ENCODE data around the gene AMPD2. TPM values are rescaled to one million over a fixed set of nuclear protein-coding genes. Genes with fewer than 3 reads are reported as not detected.

AMPD2 gene
- polyA plus RNA-seq, 4 donors, result 25.9 to 50.8 (median 35.2) TPM

- Histone ChIP-seq H3K27ac (ENCODE audit: low read depth in 1 of 3, low read length in 2 of 3) (peak overlapping the region; percentile 76 to 95 (median 79)), H3K36me3 (ENCODE audit: control insufficient read depth in 3 of 3, insufficient read depth in 2 of 3, low read depth in 1 of 3, low read length in 3 of 3) (peaks cover 0 to 36% (median 0%) of the 10 kb centered on the region in 3 donors), H3K4me3 (ENCODE audit: low read depth in 1 of 3, low read length in 3 of 3) (peak overlapping the region; percentile 56 to 90 (median 80)), H3K9me3 (ENCODE audit: control insufficient read depth in 2 of 2, insufficient read depth in 1 of 2, low read depth in 1 of 2, low read length in 1 of 2) (no peaks in the 10 kb centered on the region), H3K4me1 (ENCODE audit: control insufficient read depth in 3 of 3, insufficient read depth in 2 of 3, low read depth in 1 of 3, low read length in 2 of 3) (peaks cover 4 to 36% (median 15%) of the 10 kb centered on the region in 3 donors), H3K27me3 (ENCODE audit: control insufficient read depth in 3 of 3, insufficient read depth in 3 of 3, low read length in 3 of 3) (no peaks in the 10 kb centered on the region)
- 0% methylated on average over 9 of the region's 9 CpGs for WGBS, 3 donors
- FAIRE-seq (no peak), DNase-seq (no peak)
These were observed 759 bp downstream of the AMPD2 start for GRCh38 chr1:109620401-109620791.

DNA sequence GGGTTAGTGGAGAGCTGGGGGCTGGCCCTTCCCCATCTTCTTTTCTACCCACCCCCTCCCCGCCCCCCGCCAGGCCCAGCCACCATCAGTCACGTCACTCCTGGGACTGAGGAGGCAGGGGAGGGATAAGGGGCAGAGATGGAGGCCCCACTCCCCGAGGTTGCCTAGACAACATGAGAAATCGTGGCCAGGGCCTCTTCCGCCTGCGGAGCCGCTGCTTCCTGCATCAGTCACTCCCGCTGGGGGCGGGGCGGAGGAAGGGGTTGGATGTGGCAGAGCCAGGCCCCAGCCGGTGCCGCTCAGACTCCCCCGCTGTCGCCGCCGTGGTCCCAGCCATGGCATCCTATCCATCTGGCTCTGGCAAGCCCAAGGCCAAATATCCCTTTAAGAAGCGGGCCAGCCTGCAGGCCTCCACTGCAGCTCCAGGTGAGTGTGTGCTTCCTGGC lies 1.2 kb downstream of the AMPD2 start:
- H3K36me3 ChIP-seq (ENCODE audit: control insufficient read depth in 3 of 3, insufficient read depth in 2 of 3, low read depth in 1 of 3, low read length in 3 of 3), result peaks cover 0 to 41% (median 0%) of the 10 kb centered on the region in 3 donors
- FAIRE-seq, result no peak
- no peaks in the 10 kb centered on the region for H3K27me3 ChIP-seq (ENCODE audit: control insufficient read depth in 3 of 3, insufficient read depth in 3 of 3, low read length in 3 of 3)
- WGBS, 3 donors, result 0% methylated on average over 14 to 18 of the region's 18 CpGs
- H3K4me1 ChIP-seq (ENCODE audit: control insufficient read depth in 3 of 3, insufficient read depth in 2 of 3, low read depth in 1 of 3, low read length in 2 of 3), result peaks cover 4 to 36% (median 15%) of the 10 kb centered on the region in 3 donors
- H3K4me3 ChIP-seq (ENCODE audit: low read depth in 1 of 3, low read length in 3 of 3), result peak overlapping the region; percentile 56 to 90 (median 80)
- peak; percentile 91 to 95 for DNase-seq
- H3K9me3 ChIP-seq (ENCODE audit: control insufficient read depth in 2 of 2, insufficient read depth in 1 of 2, low read depth in 1 of 2, low read length in 1 of 2), result no peaks in the 10 kb centered on the region
- H3K27ac ChIP-seq (ENCODE audit: low read depth in 1 of 3, low read length in 2 of 3), result peak overlapping the region; percentile 76 to 95 (median 79)

- no peaks in the 10 kb centered on the region for H3K27me3 ChIP-seq (ENCODE audit: control insufficient read depth in 3 of 3, insufficient read depth in 3 of 3, low read length in 3 of 3)
- H3K36me3 ChIP-seq (ENCODE audit: control insufficient read depth in 3 of 3, insufficient read depth in 2 of 3, low read depth in 1 of 3, low read length in 3 of 3), result peaks cover 2 to 48% (median 2%) of the 10 kb centered on the region in 3 donors
- DNase-seq (no peak), FAIRE-seq (no peak)
- peak overlapping the region in 2 of 3 donors; percentile 80 to 90 for H3K4me3 ChIP-seq (ENCODE audit: low read depth in 1 of 3, low read length in 3 of 3)
- H3K27ac ChIP-seq (ENCODE audit: low read depth in 1 of 3, low read length in 2 of 3), result peak overlapping the region in 1 of 3 donors; percentile 95
- 14 to 27% (median 23%) methylated on average over 13 of the region's 13 CpGs for WGBS, 3 donors
- H3K4me1 ChIP-seq (ENCODE audit: control insufficient read depth in 3 of 3, insufficient read depth in 2 of 3, low read depth in 1 of 3, low read length in 2 of 3), result peaks cover 4 to 36% (median 15%) of the 10 kb centered on the region in 3 donors
- H3K9me3 ChIP-seq (ENCODE audit: control insufficient read depth in 2 of 2, insufficient read depth in 1 of 2, low read depth in 1 of 2, low read length in 1 of 2), result no peaks in the 10 kb centered on the region
These were observed 1.9 kb downstream of the AMPD2 start for GRCh38 chr1:109621379-109622136.

- H3K4me1 ChIP-seq (ENCODE audit: control insufficient read depth in 3 of 3, insufficient read depth in 2 of 3, low read depth in 1 of 3, low read length in 2 of 3), result peaks cover 4 to 31% (median 12%) of the 10 kb centered on the region in 3 donors
- H3K36me3 ChIP-seq (ENCODE audit: control insufficient read depth in 3 of 3, insufficient read depth in 2 of 3, low read depth in 1 of 3, low read length in 3 of 3), result peaks cover 2 to 55% (median 5%) of the 10 kb centered on the region in 3 donors
- H3K4me3 ChIP-seq (ENCODE audit: low read depth in 1 of 3, low read length in 3 of 3), result no peak overlapping the region
- no peaks in the 10 kb centered on the region for H3K27me3 ChIP-seq (ENCODE audit: control insufficient read depth in 3 of 3, insufficient read depth in 3 of 3, low read length in 3 of 3)
- FAIRE-seq (no peak), DNase-seq (no peak)
- H3K9me3 ChIP-seq (ENCODE audit: control insufficient read depth in 2 of 2, insufficient read depth in 1 of 2, low read depth in 1 of 2, low read length in 1 of 2), result no peaks in the 10 kb centered on the region
- WGBS, 3 donors, result 77 to 83% (median 79%) methylated on average over 11 of the region's 11 CpGs
- H3K27ac ChIP-seq (ENCODE audit: low read depth in 1 of 3, low read length in 2 of 3), result no peak overlapping the region
These were observed 2.7 kb downstream of the AMPD2 start for GRCh38 chr1:109622137-109622892.

GRCh38 chr1:109622895-109623294 lies 3.3 kb downstream of the AMPD2 start:
- Histone ChIP-seq H3K9me3 (ENCODE audit: control insufficient read depth in 2 of 2, insufficient read depth in 1 of 2, low read depth in 1 of 2, low read length in 1 of 2) (no peaks in the 10 kb centered on the region), H3K36me3 (ENCODE audit: control insufficient read depth in 3 of 3, insufficient read depth in 2 of 3, low read depth in 1 of 3, low read length in 3 of 3) (peaks cover 6 to 61% (median 9%) of the 10 kb centered on the region in 3 donors), H3K27me3 (ENCODE audit: control insufficient read depth in 3 of 3, insufficient read depth in 3 of 3, low read length in 3 of 3) (no peaks in the 10 kb centered on the region), H3K4me1 (ENCODE audit: control insufficient read depth in 3 of 3, insufficient read depth in 2 of 3, low read depth in 1 of 3, low read length in 2 of 3) (peaks cover 4 to 27% (median 7%) of the 10 kb centered on the region in 3 donors), H3K4me3 (ENCODE audit: low read depth in 1 of 3, low read length in 3 of 3) (no peak overlapping the region), H3K27ac (ENCODE audit: low read depth in 1 of 3, low read length in 2 of 3) (no peak overlapping the region)
- DNase-seq (no peak), FAIRE-seq (no peak)
- WGBS, 3 donors, result 81 to 87% (median 85%) methylated on average over 3 of the region's 3 CpGs

DNA sequence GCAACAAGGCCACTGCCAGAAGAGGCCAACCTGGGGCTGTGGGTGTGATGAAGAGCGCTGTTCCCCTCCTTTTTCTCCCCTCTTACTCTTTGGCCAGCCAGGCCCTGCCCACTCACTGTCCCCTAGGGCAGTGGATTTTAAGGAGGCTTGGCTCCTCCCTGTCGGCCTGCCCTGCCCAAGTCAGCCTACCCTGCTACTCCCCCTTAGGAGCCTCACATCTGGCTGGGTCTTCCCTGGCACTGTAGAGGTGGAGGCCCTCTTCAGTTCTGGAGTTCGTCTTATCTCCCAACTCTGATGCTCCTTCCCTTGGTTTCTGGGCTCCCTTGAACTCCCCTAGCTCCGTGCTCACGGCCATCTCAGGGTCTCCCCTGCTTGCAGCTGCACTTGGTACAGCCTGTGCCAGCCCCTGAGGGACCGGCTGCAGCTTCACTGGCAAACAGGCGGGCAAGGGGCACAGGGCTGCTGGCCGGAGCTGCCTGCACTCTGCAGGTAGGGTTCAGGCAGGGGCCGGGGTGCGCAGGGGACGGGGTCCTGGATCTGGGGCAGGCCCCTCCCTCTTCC lies 4.0 kb downstream of the AMPD2 start:
- Histone ChIP-seq H3K27me3 (ENCODE audit: control insufficient read depth in 3 of 3, insufficient read depth in 3 of 3, low read length in 3 of 3) (no peaks in the 10 kb centered on the region), H3K9me3 (ENCODE audit: control insufficient read depth in 2 of 2, insufficient read depth in 1 of 2, low read depth in 1 of 2, low read length in 1 of 2) (no peaks in the 10 kb centered on the region), H3K36me3 (ENCODE audit: control insufficient read depth in 3 of 3, insufficient read depth in 2 of 3, low read depth in 1 of 3, low read length in 3 of 3) (peaks cover 7 to 69% (median 9%) of the 10 kb centered on the region in 3 donors), H3K4me3 (ENCODE audit: low read depth in 1 of 3, low read length in 3 of 3) (no peak overlapping the region), H3K27ac (ENCODE audit: low read depth in 1 of 3, low read length in 2 of 3) (no peak overlapping the region), H3K4me1 (ENCODE audit: control insufficient read depth in 3 of 3, insufficient read depth in 2 of 3, low read depth in 1 of 3, low read length in 2 of 3) (peaks cover 4 to 27% (median 7%) of the 10 kb centered on the region in 3 donors)
- WGBS, 3 donors, result 49 to 65% (median 59%) methylated on average over 11 of the region's 11 CpGs
- FAIRE-seq (no peak), DNase-seq (no peak)

DNA sequence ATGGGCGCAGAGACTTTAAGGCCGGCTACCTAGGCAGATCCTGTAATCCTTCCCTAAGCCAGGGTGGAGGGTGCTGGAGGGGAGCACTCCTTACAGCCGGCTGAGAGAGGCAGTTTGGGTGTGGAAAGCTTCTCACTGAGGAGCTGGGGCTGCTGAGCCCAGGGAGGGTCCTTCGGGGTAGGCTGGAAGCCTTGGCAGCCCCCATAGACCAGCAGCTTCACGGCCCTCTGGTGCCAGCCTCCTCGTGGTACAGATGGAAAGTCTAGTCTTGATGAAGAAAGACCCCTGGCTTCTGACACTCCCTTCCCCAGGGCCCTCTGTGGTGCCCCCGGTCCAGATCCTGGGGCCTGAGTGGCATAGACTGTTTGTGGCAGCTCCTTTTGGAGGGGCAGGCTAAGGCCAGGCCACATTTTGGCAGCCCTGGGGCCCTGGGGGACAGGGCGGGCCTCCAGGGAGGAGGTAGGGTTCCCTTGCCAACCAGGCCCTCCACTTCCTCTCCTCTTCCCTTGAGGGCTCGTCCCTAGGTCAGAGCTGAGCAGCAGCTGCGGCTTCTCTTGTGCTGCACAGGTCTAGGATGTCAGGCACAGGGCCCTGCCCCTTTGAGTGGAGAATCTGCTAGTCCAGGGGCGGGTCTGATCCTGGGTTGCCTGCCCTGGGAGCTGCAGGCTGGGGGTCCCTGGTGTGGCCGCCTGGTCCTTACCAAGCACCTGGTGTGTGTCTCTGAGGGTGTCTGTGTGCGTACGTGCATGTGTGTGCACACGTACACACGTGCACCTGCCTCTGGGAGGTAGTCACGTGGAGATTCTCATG lies 4.8 kb downstream of the AMPD2 start:
- FAIRE-seq, result no peak
- 67 to 78% (median 75%) methylated on average over 17 of the region's 17 CpGs for WGBS, 3 donors
- Histone ChIP-seq H3K27ac (ENCODE audit: low read depth in 1 of 3, low read length in 2 of 3) (peak overlapping the region in 1 of 3 donors; percentile 3), H3K9me3 (ENCODE audit: control insufficient read depth in 2 of 2, insufficient read depth in 1 of 2, low read depth in 1 of 2, low read length in 1 of 2) (no peaks in the 10 kb centered on the region), H3K27me3 (ENCODE audit: control insufficient read depth in 3 of 3, insufficient read depth in 3 of 3, low read length in 3 of 3) (no peaks in the 10 kb centered on the region), H3K36me3 (ENCODE audit: control insufficient read depth in 3 of 3, insufficient read depth in 2 of 3, low read depth in 1 of 3, low read length in 3 of 3) (peaks cover 7 to 76% (median 12%) of the 10 kb centered on the region in 3 donors), H3K4me3 (ENCODE audit: low read depth in 1 of 3, low read length in 3 of 3) (no peak overlapping the region), H3K4me1 (ENCODE audit: control insufficient read depth in 3 of 3, insufficient read depth in 2 of 3, low read depth in 1 of 3, low read length in 2 of 3) (peaks cover 4 to 22% (median 7%) of the 10 kb centered on the region in 3 donors)
- DNase-seq, result no peak

Data from small intestine (tissue), 7 donors.